Mononuclear cell (primary cell): ENCODE measurements around the gene SNCAIP. TPM values are rescaled to one million over a fixed set of nuclear protein-coding genes. Genes with fewer than 3 reads are reported as not detected.

Source experiments
- H3K27me3 ChIP-seq: 2 replicates; pipeline ENCODE4 v1.6.0; 2011; ENCODE audit warnings: low read length, control low read depth; ENCODE audit not compliant: insufficient read depth
- H3K4me1 ChIP-seq: 2 replicates; pipeline ENCODE4 v1.5.1; 2011; ENCODE audit warnings: mild to moderate bottlenecking, low read length, control low read depth; ENCODE audit not compliant: insufficient read depth
- H3K4me3 ChIP-seq: 2 replicates; pipeline ENCODE4 v1.5.1; 2011; ENCODE audit warnings: mild to moderate bottlenecking, low read length, moderate library complexity
- H3K9me3 ChIP-seq: 2 replicates; pipeline ENCODE4 v1.5.1; 2011; ENCODE audit warnings: low read depth, mild to moderate bottlenecking, control low read depth, low read length
- total RNA-seq: library from RNA; depleted of rRNA; stranded (reverse); fragments of >200 nt; gene quantifications from one replicate; pipeline ENCODE4 v1.2.3, GENCODE V29; 2012

The SNCAIP gene
- total RNA-seq, 1 donor: not detected

GRCh38 chr5:122390694-122391093, 78.7 kb downstream of the SNCAIP start:
- H3K4me1 ChIP-seq: peaks cover 9% of the 10 kb centered on the region
- H3K9me3 ChIP-seq: no peaks in the 10 kb centered on the region
- no peaks in the 10 kb centered on the region for H3K27me3 ChIP-seq
- no peak overlapping the region for H3K4me3 ChIP-seq

- Histone ChIP-seq H3K4me1 (peaks cover 9% of the 10 kb centered on the region), H3K27me3 (no peaks in the 10 kb centered on the region), H3K4me3 (no peak overlapping the region), H3K9me3 (no peaks in the 10 kb centered on the region)
Observed at GRCh38 chr5:122391621-122392020, 79.6 kb downstream of the SNCAIP start.

GRCh38 chr5:122392224-122392623, 80.2 kb downstream of the SNCAIP start:
- Histone ChIP-seq H3K4me1 (peaks cover 9% of the 10 kb centered on the region), H3K4me3 (no peak overlapping the region), H3K9me3 (no peaks in the 10 kb centered on the region), H3K27me3 (no peaks in the 10 kb centered on the region)

GRCh38 chr5:122392824-122393223, 80.8 kb downstream of the SNCAIP start:
- no peaks in the 10 kb centered on the region for H3K27me3 ChIP-seq
- H3K4me3 ChIP-seq: no peak overlapping the region
- no peaks in the 10 kb centered on the region for H3K9me3 ChIP-seq
- H3K4me1 ChIP-seq: peaks cover 9% of the 10 kb centered on the region

GRCh38 chr5:122394284-122394930, 82.4 kb downstream of the SNCAIP start:
- no peak overlapping the region for H3K4me3 ChIP-seq
- peaks cover 9% of the 10 kb centered on the region for H3K4me1 ChIP-seq
- no peaks in the 10 kb centered on the region for H3K9me3 ChIP-seq
- H3K27me3 ChIP-seq: no peaks in the 10 kb centered on the region

- no peaks in the 10 kb centered on the region for H3K4me1 ChIP-seq
Observed at GRCh38 chr5:122398016-122398415, 86.0 kb downstream of the SNCAIP start.

GRCh38 chr5:122400341-122400740, 88.3 kb downstream of the SNCAIP start:
- no peak overlapping the region for H3K4me3 ChIP-seq
- H3K27me3 ChIP-seq: no peaks in the 10 kb centered on the region
- no peaks in the 10 kb centered on the region for H3K9me3 ChIP-seq
- no peaks in the 10 kb centered on the region for H3K4me1 ChIP-seq

More at GRCh38 chr5:122398016-122398415, 86.0 kb downstream of the SNCAIP start:
- Histone ChIP-seq H3K9me3 (no peaks in the 10 kb centered on the region), H3K4me3 (no peak overlapping the region), H3K27me3 (no peaks in the 10 kb centered on the region)

- no peaks in the 10 kb centered on the region for H3K27me3 ChIP-seq
Observed at GRCh38 chr5:122400938-122401337, 88.9 kb downstream of the SNCAIP start.

GRCh38 chr5:122401976-122402725, 90.1 kb downstream of the SNCAIP start:
- H3K4me1 ChIP-seq: no peaks in the 10 kb centered on the region
- H3K4me3 ChIP-seq: no peak overlapping the region
- no peaks in the 10 kb centered on the region for H3K27me3 ChIP-seq
- H3K9me3 ChIP-seq: no peaks in the 10 kb centered on the region

More at GRCh38 chr5:122400938-122401337, 88.9 kb downstream of the SNCAIP start:
- Histone ChIP-seq H3K4me1 (no peaks in the 10 kb centered on the region), H3K4me3 (no peak overlapping the region), H3K9me3 (no peaks in the 10 kb centered on the region)

- H3K4me1 ChIP-seq: no peaks in the 10 kb centered on the region
Observed at GRCh38 chr5:122402955-122403685, 91.1 kb downstream of the SNCAIP start.

GRCh38 chr5:122404018-122404417, 92.0 kb downstream of the SNCAIP start:
- peaks cover 7% of the 10 kb centered on the region for H3K4me1 ChIP-seq
- no peak overlapping the region for H3K4me3 ChIP-seq
- H3K27me3 ChIP-seq: no peaks in the 10 kb centered on the region
- H3K9me3 ChIP-seq: no peaks in the 10 kb centered on the region

More at GRCh38 chr5:122402955-122403685, 91.1 kb downstream of the SNCAIP start:
- Histone ChIP-seq H3K4me3 (no peak overlapping the region), H3K9me3 (no peaks in the 10 kb centered on the region), H3K27me3 (no peaks in the 10 kb centered on the region)

GRCh38 chr5:122404653-122405362, 92.8 kb downstream of the SNCAIP start:
- H3K27me3 ChIP-seq: no peaks in the 10 kb centered on the region
- H3K9me3 ChIP-seq: no peaks in the 10 kb centered on the region
- H3K4me3 ChIP-seq: no peak overlapping the region
- peaks cover 7% of the 10 kb centered on the region for H3K4me1 ChIP-seq

- H3K4me1 ChIP-seq: peaks cover 7% of the 10 kb centered on the region
- no peaks in the 10 kb centered on the region for H3K9me3 ChIP-seq
- no peaks in the 10 kb centered on the region for H3K27me3 ChIP-seq
- no peak overlapping the region for H3K4me3 ChIP-seq
Observed at GRCh38 chr5:122405751-122406150, 93.7 kb downstream of the SNCAIP start.

- peaks cover 7% of the 10 kb centered on the region for H3K4me1 ChIP-seq
- H3K4me3 ChIP-seq: no peak overlapping the region
- no peaks in the 10 kb centered on the region for H3K27me3 ChIP-seq
- no peaks in the 10 kb centered on the region for H3K9me3 ChIP-seq
Observed at GRCh38 chr5:122406181-122406580, 94.1 kb downstream of the SNCAIP start.
